Activated B cell treated with CpG ODN at 0.5 μM for 24 hours (primary cell): ENCODE results near the gene PDS5B. TPM values are rescaled to one million over a fixed set of nuclear protein-coding genes. Genes with fewer than 3 reads are reported as not detected.

Experiments
- ATAC-seq: fragments of 200-7000 bp; cut with Tn5 transposase; one replicate; pipeline ENCODE4 v1.10.0; 2021; ENCODE audit warnings: low read depth, mild to moderate bottlenecking, moderate library complexity
- CTCF ChIA-PET: fragments of 350-600 bp; sonication (Branson Sonifier 250); formaldehyde crosslinking; loops from one replicate; lab custom pipeline; 2021; ENCODE audit warnings: antibody characterized with exemption; lab: Charles Lee
- POLR2A ChIA-PET: fragments of 350-600 bp; sonication (Branson Sonifier 250); formaldehyde crosslinking; loops from one replicate; lab custom pipeline; 2021; ENCODE audit warnings: antibody characterized with exemption; lab: Charles Lee
- DNase-seq: peaks from one replicate; pipeline ENCODE4 v3.0.0; 2022
- H3K27ac Mint-ChIP-seq: one replicate; pipeline ENCODE4 v1.8.0; 2020; ENCODE audit warnings: mixed read lengths
- H3K27me3 Mint-ChIP-seq: one replicate; pipeline ENCODE4 v1.8.0; 2021; ENCODE audit warnings: mixed read lengths
- H3K36me3 Mint-ChIP-seq: one replicate; pipeline ENCODE4 v1.8.0; 2021; ENCODE audit warnings: low read depth, mixed read lengths
- H3K4me1 Mint-ChIP-seq: one replicate; pipeline ENCODE4 v1.8.0; 2021; ENCODE audit warnings: mixed read lengths
- H3K4me3 Mint-ChIP-seq: one replicate; pipeline ENCODE4 v1.8.0; 2020; ENCODE audit warnings: mild to moderate bottlenecking, mixed read lengths
- H3K9me3 Mint-ChIP-seq: one replicate; pipeline ENCODE4 v1.8.0; 2020; ENCODE audit warnings: mixed read lengths
- CTCF ChIP-seq: fragments of 200-600 bp; IDR thresholded peaks from one replicate; pipeline ENCODE4 v1.8.0; 2022; ENCODE audit warnings: antibody characterized with exemption, mild to moderate bottlenecking
- intact Hi-C: fragments of 100-400 bp; cut with micrococcal nuclease; formaldehyde crosslinking; loops from one replicate; pipeline ENCODE4 v1.15.1; 2024
- total RNA-seq: library from RNA; stranded (reverse); gene quantifications from 2 replicates; pipeline ENCODE4 v1.2.3, GENCODE V29; 2022

PDS5B gene
- total RNA-seq, result 47.2 and 49.4 TPM in 2 replicates

GRCh38 chr13:32586080-32586900 lies at the start of gene PDS5B:
TSS of gene PDS5B (plus strand) at chr13:32586452. CDS start at chr13:32648773, 62,321 bp downstream.
- intact Hi-C loops, result loop anchor here (1.0 to 10.0 kb wide), 13 partner anchors 48 to 1385 kb away; partner anchors contain the start of genes BRCA2, KL, N4BP2L2 and RFC3
- H3K27ac Mint-ChIP-seq, result peak within 1 kb of the TSS; percentile 91
- peaks cover 9% of the 10 kb centered on the region for H3K36me3 Mint-ChIP-seq
- POLR2A ChIA-PET, result interaction anchor here (0.6 to 1.6 kb wide), 15 partner anchors 19 to 1138 kb away, joined by 3 to 10 read pairs (median 4); partner anchors contain the start of genes BRCA2, N4BP2L1, N4BP2L2 and ZAR1L
- CTCF ChIA-PET, result interaction anchor here (0.6 to 2.1 kb wide), 30 partner anchors 9 to 1138 kb away, joined by 3 to 24 read pairs (median 4); partner anchors contain the start of genes BRCA2, N4BP2L2 and ZAR1L
- H3K9me3 Mint-ChIP-seq, result no peaks in the 10 kb centered on the region
- no peak for TF ChIP-seq CTCF
- peak within 1 kb of the TSS; percentile 96 for H3K4me3 Mint-ChIP-seq
- H3K4me1 Mint-ChIP-seq, result peaks cover 41% of the 10 kb centered on the region
- DNase-seq (peak; percentile 99), ATAC-seq (peak; percentile 90)
- H3K27me3 Mint-ChIP-seq, result no peaks in the 10 kb centered on the region

- intact Hi-C loops, result loop anchor here (1.0 to 10.0 kb wide), 12 partner anchors 44 to 1375 kb away; partner anchors contain the start of genes BRCA2, N4BP2L1, PDS5B and RFC3
- peaks cover 47% of the 10 kb centered on the region for H3K36me3 Mint-ChIP-seq
- H3K9me3 Mint-ChIP-seq, result no peaks in the 10 kb centered on the region
- H3K27me3 Mint-ChIP-seq, result no peaks in the 10 kb centered on the region
- ChIA-PET POLR2A (interaction anchor here (0.6 to 2.2 kb wide), 9 partner anchors 12 to 486 kb away, joined by 3 to 24 read pairs (median 5); partner anchors contain the start of genes BRCA2, N4BP2L1, PDS5B and ZAR1L), CTCF (interaction anchor here (0.7 to 1.9 kb wide), 4 partner anchors 43 to 102 kb away, joined by 3 to 15 read pairs (median 5); partner anchors contain the start of gene PDS5B)
- DNase-seq (peak; percentile 25), ATAC-seq (no peak)
- H3K4me1 Mint-ChIP-seq, result peaks cover 60% of the 10 kb centered on the region
- peak overlapping the region; percentile 99 for H3K4me3 Mint-ChIP-seq
- H3K27ac Mint-ChIP-seq, result peak overlapping the region; percentile 100
- TF ChIP-seq CTCF, result no peak
Observed at GRCh38 chr13:32537580-32538142, 48.6 kb upstream of the PDS5B start.

GRCh38 chr13:32538143-32538620 lies 48.1 kb upstream of the PDS5B start:
- no peaks in the 10 kb centered on the region for H3K27me3 Mint-ChIP-seq
- ChIA-PET POLR2A (interaction anchor here (0.6 to 2.2 kb wide), 9 partner anchors 13 to 486 kb away, joined by 3 to 24 read pairs (median 4); partner anchors contain the start of genes BRCA2, N4BP2L1, PDS5B and ZAR1L), CTCF (interaction anchor here (0.7 to 1.9 kb wide), 3 partner anchors 43 to 101 kb away, joined by 3 to 15 read pairs (median 7); partner anchors contain the start of gene PDS5B)
- no peak for TF ChIP-seq CTCF
- no peaks in the 10 kb centered on the region for H3K9me3 Mint-ChIP-seq
- H3K36me3 Mint-ChIP-seq, result peaks cover 43% of the 10 kb centered on the region
- H3K4me3 Mint-ChIP-seq, result peak overlapping the region; percentile 99
- peaks cover 56% of the 10 kb centered on the region for H3K4me1 Mint-ChIP-seq
- no peak for DNase-seq
- intact Hi-C loops, result loop anchor here (1.0 to 10.0 kb wide), 12 partner anchors 43 to 1375 kb away; partner anchors contain the start of genes BRCA2, N4BP2L1, PDS5B and RFC3
- H3K27ac Mint-ChIP-seq, result peak overlapping the region; percentile 100
- ATAC-seq, result peak; percentile 80

GRCh38 chr13:32538621-32539246 lies 47.5 kb upstream of the PDS5B start, which contains the start of gene N4BP2L2:
TSS of gene N4BP2L2 (minus strand) at chr13:32538795. CDS start at chr13:32537027, 1,768 bp downstream.
- Mint-ChIP-seq H3K4me3 (peak within 1 kb of the TSS; percentile 99), H3K27ac (peak within 1 kb of the TSS; percentile 100), H3K4me1 (peaks cover 50% of the 10 kb centered on the region), H3K36me3 (peaks cover 39% of the 10 kb centered on the region), H3K9me3 (no peaks in the 10 kb centered on the region), H3K27me3 (no peaks in the 10 kb centered on the region)
- ATAC-seq, result peak; percentile 96
- TF ChIP-seq CTCF, result no peak
- intact Hi-C loops, result loop anchor here (1.0 to 10.0 kb wide), 12 partner anchors 43 to 1376 kb away; partner anchors contain the start of genes BRCA2, N4BP2L1, PDS5B and RFC3
- ChIA-PET POLR2A (interaction anchor here (0.6 to 2.2 kb wide), 10 partner anchors 8 to 1923 kb away, joined by 3 to 24 read pairs (median 4); partner anchors contain the start of genes BRCA2, N4BP2L1, PDS5B and ZAR1L), CTCF (interaction anchor here (1.8 to 1.9 kb wide), 2 partner anchors 42 to 47 kb away, joined by 7 to 15 read pairs; partner anchors contain the start of gene PDS5B)
- DNase-seq, result peak; percentile 77
